Esophagus squamous epithelium (tissue), 4 donors: Measurements from ENCODE around the gene LNX2.

Experiments
- POLR2A ChIP-seq, 4 donors: fragments of 450-650 bp; IDR thresholded peaks; one replicate each; pipeline ENCODE4 v1.6.1; 2017; ENCODE audit warnings: antibody characterized with exemption in 4 of 4, mild to moderate bottlenecking in 4 of 4, moderate library complexity in 3 of 4
- TF ChIP-seq, protein P1 (sequence below), 6 experiments: fragments of 450-650 bp in 4 of 6; fragments of 200-600 bp in 2 of 6; sonication (generic) in 2 of 6; IDR thresholded peaks; one replicate each; pipeline ENCODE4 v1.5.1; 2016 to 2019; ENCODE audit warnings: antibody characterized with exemption in 6 of 6, mild to moderate bottlenecking in 4 of 6, moderate library complexity in 4 of 6

DNA sequence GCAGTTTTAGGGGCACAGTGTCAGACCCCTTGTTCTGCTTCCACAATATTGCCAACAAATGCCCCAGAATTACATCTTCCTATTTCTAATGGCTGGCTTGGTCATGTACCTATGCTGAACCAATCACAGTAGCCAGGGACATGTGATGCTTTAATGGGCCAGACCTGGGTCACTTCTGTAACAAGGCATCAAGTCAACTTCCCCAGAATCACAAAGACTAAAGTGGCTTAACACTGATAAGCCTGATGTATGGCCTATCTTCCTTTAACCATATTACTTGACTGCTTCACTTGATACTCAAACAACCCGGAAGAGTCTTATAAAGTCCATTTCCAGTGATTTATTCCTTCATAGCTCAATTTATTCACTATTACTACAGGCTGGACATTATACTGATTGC, 19.6 kb downstream of the LNX2 start:
- TF ChIP-seq, protein P1, sequence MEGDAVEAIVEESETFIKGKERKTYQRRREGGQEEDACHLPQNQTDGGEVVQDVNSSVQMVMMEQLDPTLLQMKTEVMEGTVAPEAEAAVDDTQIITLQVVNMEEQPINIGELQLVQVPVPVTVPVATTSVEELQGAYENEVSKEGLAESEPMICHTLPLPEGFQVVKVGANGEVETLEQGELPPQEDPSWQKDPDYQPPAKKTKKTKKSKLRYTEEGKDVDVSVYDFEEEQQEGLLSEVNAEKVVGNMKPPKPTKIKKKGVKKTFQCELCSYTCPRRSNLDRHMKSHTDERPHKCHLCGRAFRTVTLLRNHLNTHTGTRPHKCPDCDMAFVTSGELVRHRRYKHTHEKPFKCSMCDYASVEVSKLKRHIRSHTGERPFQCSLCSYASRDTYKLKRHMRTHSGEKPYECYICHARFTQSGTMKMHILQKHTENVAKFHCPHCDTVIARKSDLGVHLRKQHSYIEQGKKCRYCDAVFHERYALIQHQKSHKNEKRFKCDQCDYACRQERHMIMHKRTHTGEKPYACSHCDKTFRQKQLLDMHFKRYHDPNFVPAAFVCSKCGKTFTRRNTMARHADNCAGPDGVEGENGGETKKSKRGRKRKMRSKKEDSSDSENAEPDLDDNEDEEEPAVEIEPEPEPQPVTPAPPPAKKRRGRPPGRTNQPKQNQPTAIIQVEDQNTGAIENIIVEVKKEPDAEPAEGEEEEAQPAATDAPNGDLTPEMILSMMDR (IDR thresholded peaks at IDR 0.05) = no peak
- TF ChIP-seq POLR2A (IDR thresholded peaks at IDR 0.05) = no peak
